22Rv1 (cell line): ENCODE data around the gene CIRBP.

Experiments used
- CTCF ChIP-seq: fragments of 450-650 bp; IDR thresholded peaks from 2 replicates; pipeline ENCODE4 v1.5.1; 2017; ENCODE audit warnings: mild to moderate bottlenecking
- ZFX ChIP-seq: fragments of 450-650 bp; IDR thresholded peaks from 2 replicates; pipeline ENCODE4 v1.6.1; 2017; ENCODE audit warnings: antibody characterized with exemption, borderline replicate concordance

- no peak for TF ChIP-seq CTCF
- no peak for TF ChIP-seq ZFX
These were observed 43.0 kb upstream of the CIRBP start for GRCh38 chr19:1226227-1226518.
